ENCODE results near the gene SAE1.

Gene SAE1

DNA sequence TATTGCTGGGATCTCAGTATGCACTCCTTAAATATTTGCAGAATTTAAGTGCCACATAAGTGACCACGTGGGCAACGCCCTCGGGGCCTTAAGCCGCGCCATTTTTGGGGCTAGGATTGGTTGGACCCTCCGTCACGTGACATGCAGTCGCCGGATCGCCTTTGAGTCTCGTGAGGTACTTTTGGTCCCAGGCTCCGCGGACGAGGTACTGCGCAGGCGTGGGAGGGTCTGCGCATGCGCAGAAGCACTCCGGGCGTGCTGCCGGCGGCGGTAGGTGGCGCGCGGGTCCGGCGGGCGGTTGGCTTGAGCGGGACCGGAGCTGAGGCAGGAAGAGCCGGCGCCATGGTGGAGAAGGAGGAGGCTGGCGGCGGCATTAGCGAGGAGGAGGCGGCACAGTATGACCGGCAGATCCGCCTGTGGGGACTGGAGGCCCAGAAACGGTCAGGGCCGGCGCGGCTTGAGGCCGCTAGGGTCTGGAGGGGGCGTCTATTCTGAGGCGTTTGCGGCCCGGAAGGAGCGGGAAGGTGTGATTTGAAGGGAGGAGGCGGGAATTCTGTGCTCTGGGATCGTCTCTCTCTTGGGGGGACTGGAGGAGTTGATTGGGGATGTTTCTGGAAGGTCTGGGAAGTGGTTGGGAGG is at the start of gene SAE1:
SAE1 (plus strand) TSS at position 247 of the 639 bp plus-strand sequence; CDS start at position 343, 96 bp downstream.
- H3K4me3 ChIP-seq (ENCODE audit: low read depth in 1 of 2, low read length in 2 of 2) = peak within 1 kb of the TSS; percentile 69 to 97
- H3K4me1 ChIP-seq (ENCODE audit: insufficient read depth, low read length) = peaks cover 32% of the 10 kb centered on the region
- H3K27ac ChIP-seq (ENCODE audit: low read depth, low read length) = peak within 1 kb of the TSS; percentile 71
- H3K9ac ChIP-seq (ENCODE audit: low read length) = peak within 1 kb of the TSS; percentile 94
- no peaks in the 10 kb centered on the region for H3K36me3 ChIP-seq (ENCODE audit: insufficient read depth, low read length)
- H3K9me3 ChIP-seq (ENCODE audit: low read length) = no peaks in the 10 kb centered on the region
- no peaks in the 10 kb centered on the region for H3K27me3 ChIP-seq (ENCODE audit: control insufficient read depth in 1 of 2, insufficient read depth in 2 of 2, low read length in 2 of 2)

DNA sequence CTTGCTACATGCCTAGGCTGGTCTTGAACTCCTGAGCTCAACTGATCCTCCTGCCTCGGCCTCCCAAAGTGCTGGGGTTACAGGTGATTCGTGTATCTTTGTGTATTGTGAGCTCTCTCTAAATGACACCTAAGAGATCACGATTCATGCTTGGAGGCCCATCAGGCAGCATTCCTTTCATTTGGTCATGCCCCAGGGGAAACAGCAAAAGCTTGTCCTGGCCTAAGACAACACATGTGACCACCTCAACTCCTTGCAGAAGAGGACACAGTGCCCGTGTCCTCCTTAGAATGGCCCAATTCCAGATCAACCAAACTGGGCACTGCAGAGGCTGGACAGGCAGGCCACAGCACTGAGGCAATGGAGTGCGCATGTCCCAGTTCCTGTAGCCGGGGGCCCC is 49.5 kb upstream of the SAE1 start:
- no peak overlapping the region for H3K4me3 ChIP-seq (ENCODE audit: low read depth in 1 of 2, low read length in 2 of 2)
- H3K36me3 ChIP-seq (ENCODE audit: insufficient read depth, low read length) = peaks cover 61% of the 10 kb centered on the region
- H3K9me3 ChIP-seq (ENCODE audit: low read length) = no peaks in the 10 kb centered on the region
- H3K27me3 ChIP-seq (ENCODE audit: control insufficient read depth in 1 of 2, insufficient read depth in 2 of 2, low read length in 2 of 2) = no peaks in the 10 kb centered on the region
- H3K27ac ChIP-seq (ENCODE audit: low read depth, low read length) = no peak overlapping the region
- no peak overlapping the region for H3K9ac ChIP-seq (ENCODE audit: low read length)
- peaks cover 7% of the 10 kb centered on the region for H3K4me1 ChIP-seq (ENCODE audit: insufficient read depth, low read length)

GRCh38 chr19:47082493-47082892 is 48.1 kb upstream of the SAE1 start:
- Histone ChIP-seq H3K27me3 (ENCODE audit: control insufficient read depth in 1 of 2, insufficient read depth in 2 of 2, low read length in 2 of 2) (no peaks in the 10 kb centered on the region), H3K9me3 (ENCODE audit: low read length) (no peaks in the 10 kb centered on the region), H3K36me3 (ENCODE audit: insufficient read depth, low read length) (peaks cover 65% of the 10 kb centered on the region), H3K4me3 (ENCODE audit: low read depth in 1 of 2, low read length in 2 of 2) (no peak overlapping the region), H3K27ac (ENCODE audit: low read depth, low read length) (no peak overlapping the region), H3K9ac (ENCODE audit: low read length) (no peak overlapping the region), H3K4me1 (ENCODE audit: insufficient read depth, low read length) (peaks cover 7% of the 10 kb centered on the region)

- H3K27me3 ChIP-seq (ENCODE audit: control insufficient read depth in 1 of 2, insufficient read depth in 2 of 2, low read length in 2 of 2) = no peaks in the 10 kb centered on the region
- H3K27ac ChIP-seq (ENCODE audit: low read depth, low read length) = no peak overlapping the region
- H3K36me3 ChIP-seq (ENCODE audit: insufficient read depth, low read length) = peaks cover 77% of the 10 kb centered on the region
- H3K4me1 ChIP-seq (ENCODE audit: insufficient read depth, low read length) = peaks cover 2% of the 10 kb centered on the region
- H3K9ac ChIP-seq (ENCODE audit: low read length) = no peak overlapping the region
- no peaks in the 10 kb centered on the region for H3K9me3 ChIP-seq (ENCODE audit: low read length)
- no peak overlapping the region for H3K4me3 ChIP-seq (ENCODE audit: low read depth in 1 of 2, low read length in 2 of 2)
These were observed 45.7 kb upstream of the SAE1 start for GRCh38 chr19:47084879-47085439.

DNA sequence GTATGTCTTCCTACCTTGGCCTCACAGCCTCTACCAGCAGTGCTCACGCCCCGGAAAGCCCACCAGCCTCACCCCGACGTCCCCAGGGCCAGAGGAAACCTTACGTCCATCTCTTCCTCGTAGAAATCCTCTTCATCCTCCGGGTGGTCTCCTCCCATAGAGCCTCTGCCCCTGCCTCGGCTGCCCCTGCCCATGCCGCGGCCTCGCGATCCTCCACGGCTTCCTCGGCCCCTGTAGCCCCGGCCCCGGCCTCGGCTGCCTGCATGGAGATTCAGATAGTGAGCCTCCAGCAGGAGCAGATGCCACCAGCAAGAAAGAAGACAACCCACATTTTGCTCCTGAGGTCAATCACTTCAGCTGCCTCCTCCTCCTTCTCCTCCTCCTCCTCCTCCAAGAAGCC is 44.4 kb upstream of the SAE1 start:
- no peaks in the 10 kb centered on the region for H3K27me3 ChIP-seq (ENCODE audit: control insufficient read depth in 1 of 2, insufficient read depth in 2 of 2, low read length in 2 of 2)
- peaks cover 70% of the 10 kb centered on the region for H3K36me3 ChIP-seq (ENCODE audit: insufficient read depth, low read length)
- no peaks in the 10 kb centered on the region for H3K4me1 ChIP-seq (ENCODE audit: insufficient read depth, low read length)
- no peak overlapping the region for H3K9ac ChIP-seq (ENCODE audit: low read length)
- H3K4me3 ChIP-seq (ENCODE audit: low read depth in 1 of 2, low read length in 2 of 2) = no peak overlapping the region
- H3K27ac ChIP-seq (ENCODE audit: low read depth, low read length) = no peak overlapping the region
- no peaks in the 10 kb centered on the region for H3K9me3 ChIP-seq (ENCODE audit: low read length)

- no peaks in the 10 kb centered on the region for H3K9me3 ChIP-seq (ENCODE audit: low read length)
- no peaks in the 10 kb centered on the region for H3K27me3 ChIP-seq (ENCODE audit: control insufficient read depth in 1 of 2, insufficient read depth in 2 of 2, low read length in 2 of 2)
- H3K36me3 ChIP-seq (ENCODE audit: insufficient read depth, low read length) = peaks cover 53% of the 10 kb centered on the region
- no peak overlapping the region for H3K4me3 ChIP-seq (ENCODE audit: low read depth in 1 of 2, low read length in 2 of 2)
- H3K27ac ChIP-seq (ENCODE audit: low read depth, low read length) = no peak overlapping the region
- peaks cover 11% of the 10 kb centered on the region for H3K4me1 ChIP-seq (ENCODE audit: insufficient read depth, low read length)
- no peak overlapping the region for H3K9ac ChIP-seq (ENCODE audit: low read length)
These were observed 40.8 kb upstream of the SAE1 start for GRCh38 chr19:47089767-47090350.

DNA sequence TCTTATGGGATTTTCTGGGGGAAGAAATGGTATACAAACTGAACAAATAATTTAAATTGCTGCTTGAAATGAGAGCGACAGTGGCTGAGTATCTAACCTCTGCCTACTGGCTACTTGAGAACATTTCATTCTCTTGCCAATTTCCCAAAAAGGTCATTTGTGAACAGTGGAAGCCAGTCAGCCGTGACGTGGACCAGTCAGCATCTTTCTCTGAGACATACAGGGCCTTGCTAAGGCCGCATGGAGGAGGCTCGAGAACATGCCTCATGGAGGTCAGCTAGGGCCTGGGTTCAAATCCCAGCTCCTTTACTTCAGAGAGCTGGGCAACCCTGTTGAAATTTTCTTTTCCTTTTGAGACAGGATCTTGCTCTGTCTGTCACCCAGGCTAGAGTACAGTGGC is 37.4 kb upstream of the SAE1 start:
- no peaks in the 10 kb centered on the region for H3K9me3 ChIP-seq (ENCODE audit: low read length)
- H3K27me3 ChIP-seq (ENCODE audit: control insufficient read depth in 1 of 2, insufficient read depth in 2 of 2, low read length in 2 of 2) = no peaks in the 10 kb centered on the region
- H3K4me1 ChIP-seq (ENCODE audit: insufficient read depth, low read length) = peaks cover 37% of the 10 kb centered on the region
- H3K9ac ChIP-seq (ENCODE audit: low read length) = no peak overlapping the region
- H3K36me3 ChIP-seq (ENCODE audit: insufficient read depth, low read length) = peaks cover 43% of the 10 kb centered on the region
- H3K27ac ChIP-seq (ENCODE audit: low read depth, low read length) = no peak overlapping the region
- no peak overlapping the region for H3K4me3 ChIP-seq (ENCODE audit: low read depth in 1 of 2, low read length in 2 of 2)

DNA sequence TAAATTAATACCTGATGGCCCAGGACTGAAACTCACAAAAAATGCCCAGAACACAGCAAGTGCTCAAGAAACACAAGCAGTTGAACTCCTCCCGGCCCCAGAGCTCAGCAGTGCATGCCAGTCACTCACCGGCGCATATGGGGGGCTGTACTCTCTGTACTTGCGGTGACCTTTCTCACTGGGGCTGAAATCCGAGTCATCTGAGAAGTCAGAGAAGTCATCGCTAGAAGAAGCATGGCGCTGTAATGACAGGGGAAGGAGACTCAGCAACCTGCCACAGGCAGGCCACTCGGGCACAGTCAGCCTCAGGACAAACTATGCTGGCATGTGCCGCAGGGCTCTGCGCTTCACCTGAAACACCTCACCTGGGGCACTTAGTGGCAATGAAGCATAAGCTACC is 36.8 kb upstream of the SAE1 start:
- no peaks in the 10 kb centered on the region for H3K27me3 ChIP-seq (ENCODE audit: control insufficient read depth in 1 of 2, insufficient read depth in 2 of 2, low read length in 2 of 2)
- H3K4me3 ChIP-seq (ENCODE audit: low read depth in 1 of 2, low read length in 2 of 2) = no peak overlapping the region
- no peaks in the 10 kb centered on the region for H3K9me3 ChIP-seq (ENCODE audit: low read length)
- peaks cover 38% of the 10 kb centered on the region for H3K4me1 ChIP-seq (ENCODE audit: insufficient read depth, low read length)
- no peak overlapping the region for H3K27ac ChIP-seq (ENCODE audit: low read depth, low read length)
- no peak overlapping the region for H3K9ac ChIP-seq (ENCODE audit: low read length)
- H3K36me3 ChIP-seq (ENCODE audit: insufficient read depth, low read length) = peaks cover 40% of the 10 kb centered on the region

DNA sequence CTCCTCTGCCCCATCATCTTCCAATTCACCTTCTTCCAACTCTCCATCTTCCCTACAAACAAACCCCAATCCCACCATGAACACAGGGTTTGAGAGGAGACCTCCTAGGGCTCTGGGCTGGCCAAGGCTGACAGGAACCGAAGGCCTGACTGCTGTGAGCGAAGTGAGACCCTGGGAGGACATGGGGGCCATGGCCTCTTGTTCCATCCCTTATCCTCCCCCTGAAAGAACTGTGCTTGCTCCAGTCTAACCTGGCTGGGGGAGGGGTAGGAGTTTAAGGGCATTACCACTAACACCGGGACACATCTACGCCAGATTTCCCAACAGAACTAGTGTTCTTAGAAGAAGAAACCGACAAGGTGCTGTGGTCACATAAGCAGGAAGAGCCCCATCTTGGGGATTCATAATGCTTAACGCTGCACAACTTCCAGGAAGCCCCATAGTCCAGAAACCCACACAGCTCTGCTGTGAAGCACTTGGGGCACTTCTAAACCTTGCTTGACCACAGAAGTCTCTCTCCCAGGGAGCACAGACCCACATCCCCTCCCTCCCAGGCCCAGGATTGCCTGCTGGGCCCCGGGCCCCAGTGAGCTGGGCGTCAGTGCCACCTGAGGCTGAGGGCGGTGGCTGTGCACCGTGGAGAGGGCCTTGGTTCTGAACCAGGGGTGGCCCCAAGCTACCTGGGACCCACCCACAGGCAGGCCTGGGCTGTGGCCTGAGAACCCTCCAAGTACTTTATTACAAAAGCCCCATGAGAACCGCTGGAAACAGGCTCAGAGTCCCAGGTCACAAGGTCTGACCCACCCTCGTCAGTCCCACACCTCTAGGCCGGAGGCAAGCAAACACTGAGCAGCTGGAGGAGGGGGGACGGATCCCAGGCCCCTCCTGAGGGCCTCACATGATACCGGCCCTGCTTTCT is 35.8 kb upstream of the SAE1 start:
- Histone ChIP-seq H3K4me1 (ENCODE audit: insufficient read depth, low read length) (peaks cover 44% of the 10 kb centered on the region), H3K36me3 (ENCODE audit: insufficient read depth, low read length) (peaks cover 31% of the 10 kb centered on the region), H3K27ac (ENCODE audit: low read depth, low read length) (no peak overlapping the region), H3K4me3 (ENCODE audit: low read depth in 1 of 2, low read length in 2 of 2) (no peak overlapping the region), H3K9me3 (ENCODE audit: low read length) (no peaks in the 10 kb centered on the region), H3K27me3 (ENCODE audit: control insufficient read depth in 1 of 2, insufficient read depth in 2 of 2, low read length in 2 of 2) (no peaks in the 10 kb centered on the region), H3K9ac (ENCODE audit: low read length) (no peak overlapping the region)

DNA sequence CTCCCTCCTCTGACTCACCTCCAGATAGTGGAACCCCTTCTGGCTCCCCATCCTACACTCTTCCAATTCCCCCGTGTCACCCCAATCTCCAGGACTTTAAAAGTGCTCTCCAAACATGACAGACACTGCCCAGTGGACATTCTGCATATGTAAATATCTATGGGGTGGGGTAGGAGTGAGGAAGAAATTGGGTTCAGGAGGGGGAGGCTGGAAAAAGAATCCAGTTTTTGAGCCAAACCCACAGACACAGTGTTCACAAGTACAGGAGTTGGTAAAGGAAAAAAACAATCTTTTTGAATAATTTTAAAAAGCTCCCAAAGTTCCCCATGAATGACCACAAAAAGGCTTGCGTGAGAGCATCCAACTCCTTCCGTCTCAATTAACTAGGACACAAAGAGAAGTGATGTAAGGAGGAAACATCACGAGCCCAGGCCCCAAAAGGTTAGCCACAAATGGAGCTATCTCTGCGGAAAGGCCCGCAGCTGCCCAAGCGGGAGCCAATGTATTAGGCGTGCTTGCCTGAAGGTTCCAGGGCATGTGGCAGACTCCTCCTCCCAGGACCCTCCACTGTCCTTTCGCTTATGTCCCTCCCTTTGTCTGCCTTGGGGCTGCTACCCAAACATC is 35.0 kb upstream of the SAE1 start:
- Histone ChIP-seq H3K27me3 (ENCODE audit: control insufficient read depth in 1 of 2, insufficient read depth in 2 of 2, low read length in 2 of 2) (no peaks in the 10 kb centered on the region), H3K4me1 (ENCODE audit: insufficient read depth, low read length) (peaks cover 44% of the 10 kb centered on the region), H3K9ac (ENCODE audit: low read length) (no peak overlapping the region)

More for the DNA sequence above, 35.0 kb upstream of the SAE1 start:
- H3K36me3 ChIP-seq (ENCODE audit: insufficient read depth, low read length) = peaks cover 29% of the 10 kb centered on the region
- H3K4me3 ChIP-seq (ENCODE audit: low read depth in 1 of 2, low read length in 2 of 2) = no peak overlapping the region
- no peak overlapping the region for H3K27ac ChIP-seq (ENCODE audit: low read depth, low read length)
- no peaks in the 10 kb centered on the region for H3K9me3 ChIP-seq (ENCODE audit: low read length)
